Heart left ventricle (tissue), 13 donors: ENCODE measurements around the gene COL11A1.

Experiments
- POLR2A ChIP-seq, 2 donors: fragments of 450-650 bp; IDR thresholded peaks; one replicate each; pipeline ENCODE4 v1.6.1; 2017; ENCODE audit warnings: antibody characterized with exemption in 2 of 2, mild to moderate bottlenecking in 2 of 2, moderate library complexity in 2 of 2
- TF ChIP-seq, protein P1 (sequence below), 12 donors: fragments of 200-600 bp; sonication (generic) in 4 of 12; IDR thresholded peaks; one replicate each; pipeline versions ENCODE4 v1.5.0 to v1.8.0; 2018 to 2022; ENCODE audit warnings: antibody characterized with exemption in 12 of 12, mild to moderate bottlenecking in 5 of 12
- donor health status: ischemic (EF 13 %, LVEDD 7.1; RV severe dilation, severe dysfunction).
- donor health status: DM: no; HTN: yes; CAD: no.
- donor health status: DM: no; HTN: no; CAD: no.
- donor health status: ischemic (EF 25% LVEDD 6.9; RV normal size, moderate dysfunction).
- donor health status: ischemic (EF 25% LVEDD 5.7; RV mildly dilated, moderate dysfunction).
- donor health status: ischemic (EF 35%, LVEDD 5.7; RV mildly dilated, moderate dysfunction).
- donor health status: nonischemic (EF 11% LVEDD 7.7; RV severe dilation, severe dysfunction).
- donor health status: DM: yes; HTN: yes; CAD: no.
- donor health status: PGD.
- donor health status: ischemic (EF 29% LVEDD 5.4; RV normal size, mild dysfunction).
- donor health status: nonischemic (EF 23%, LVEDD 6.1; RV moderate dilation, normal function).

DNA sequence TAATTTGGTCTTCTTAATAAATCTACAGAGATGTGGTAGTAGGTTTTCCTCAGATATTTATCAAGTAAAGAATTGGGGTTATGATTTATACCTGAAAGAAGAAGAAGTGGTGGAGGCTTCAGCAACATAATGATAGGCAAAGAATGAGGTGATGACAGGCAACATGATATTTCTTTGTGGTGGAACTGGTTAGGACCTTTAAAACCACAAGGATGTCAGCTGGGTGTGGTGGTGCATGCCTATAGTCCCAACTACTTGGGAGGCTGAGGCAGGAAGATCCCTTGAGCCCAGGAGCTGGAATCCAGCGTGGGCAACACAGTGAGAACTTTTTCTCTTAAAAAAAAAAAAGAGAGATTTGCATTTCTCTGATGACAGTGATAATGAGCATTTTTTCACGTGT is 34.1 kb upstream of the COL11A1 start:
- TF ChIP-seq, protein P1, sequence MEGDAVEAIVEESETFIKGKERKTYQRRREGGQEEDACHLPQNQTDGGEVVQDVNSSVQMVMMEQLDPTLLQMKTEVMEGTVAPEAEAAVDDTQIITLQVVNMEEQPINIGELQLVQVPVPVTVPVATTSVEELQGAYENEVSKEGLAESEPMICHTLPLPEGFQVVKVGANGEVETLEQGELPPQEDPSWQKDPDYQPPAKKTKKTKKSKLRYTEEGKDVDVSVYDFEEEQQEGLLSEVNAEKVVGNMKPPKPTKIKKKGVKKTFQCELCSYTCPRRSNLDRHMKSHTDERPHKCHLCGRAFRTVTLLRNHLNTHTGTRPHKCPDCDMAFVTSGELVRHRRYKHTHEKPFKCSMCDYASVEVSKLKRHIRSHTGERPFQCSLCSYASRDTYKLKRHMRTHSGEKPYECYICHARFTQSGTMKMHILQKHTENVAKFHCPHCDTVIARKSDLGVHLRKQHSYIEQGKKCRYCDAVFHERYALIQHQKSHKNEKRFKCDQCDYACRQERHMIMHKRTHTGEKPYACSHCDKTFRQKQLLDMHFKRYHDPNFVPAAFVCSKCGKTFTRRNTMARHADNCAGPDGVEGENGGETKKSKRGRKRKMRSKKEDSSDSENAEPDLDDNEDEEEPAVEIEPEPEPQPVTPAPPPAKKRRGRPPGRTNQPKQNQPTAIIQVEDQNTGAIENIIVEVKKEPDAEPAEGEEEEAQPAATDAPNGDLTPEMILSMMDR (IDR thresholded peaks at IDR 0.05): no peak
- TF ChIP-seq POLR2A (IDR thresholded peaks at IDR 0.05): no peak
